ENCODE results near the gene SULT1A1. TPM values are rescaled to one million over a fixed set of nuclear protein-coding genes. Genes with fewer than 3 reads are reported as not detected.
"Not testable (repeated sequence)": the region's sequence is repeated elsewhere in the genome, so short reads cannot be mapped to it uniquely, and the experiment has no call there.

SULT1A1 gene
- total and polyA plus RNA-seq, 2 donors (not counting 1 experiment from before 2014, with no cell fraction given) = 4.2 to 7.1 TPM

- peaks cover 14% of the 10 kb centered on the region for H3K4me1 Mint-ChIP-seq
- 100% methylated on average over 2 of the region's 7 CpGs for WGBS (ENCODE audit: insufficient coverage)
- Histone ChIP-seq H3K4me1 (ENCODE audit: control insufficient read depth in 2 of 2, insufficient read depth in 2 of 2, low read length in 2 of 2) (peaks cover 3% of the 10 kb centered on the region in 2 donors), H3K79me2 (ENCODE audit: control insufficient read depth, insufficient read depth, low read length) (no peaks in the 10 kb centered on the region), H3K27me3 (replicated peaks in 1 of 4; ENCODE audit: control extremely low read depth in 1 of 4, control insufficient read depth in 3 of 4, insufficient read depth in 4 of 4, low read length in 3 of 4) (no peaks in the 10 kb centered on the region), H3K36me3 (replicated peaks in 1 of 2; ENCODE audit: control extremely low read depth in 1 of 2, control insufficient read depth in 1 of 2, extremely low read depth in 1 of 2, insufficient read depth in 2 of 2, low read length in 1 of 2) (no peaks in the 10 kb centered on the region), H3K9me3 (ENCODE audit: control extremely low read depth in 1 of 3, control insufficient read depth in 2 of 3, insufficient read depth in 1 of 3, low read length in 2 of 3) (no peaks in the 10 kb centered on the region), H3K4me2 (replicated peaks; ENCODE audit: low read depth, low read length, poor library complexity, severe bottlenecking) (no peak overlapping the region), H4K20me1 (ENCODE audit: control insufficient read depth, insufficient read depth, low read length, poor library complexity, severe bottlenecking) (no peaks in the 10 kb centered on the region), H3K9ac (ENCODE audit: low read length) (no peak overlapping the region), H3K27ac (ENCODE audit: low read length in 2 of 2) (no peak overlapping the region), H3K4me3 (ENCODE audit: control extremely low read depth in 1 of 5, extremely low read depth in 1 of 5, insufficient read depth in 1 of 5, low read depth in 2 of 5, low read length in 4 of 5) (no peak overlapping the region), H2AFZ (ENCODE audit: insufficient read depth, low read depth, low read length, poor library complexity, severe bottlenecking) (no peak overlapping the region)
- peak overlapping the region; percentile 64 for H3K4me3 Mint-ChIP-seq
- intact Hi-C loops (cut with micrococcal nuclease) = no loop called here
- H3K9me3 Mint-ChIP-seq (ENCODE audit: insufficient read depth) = no peaks in the 10 kb centered on the region
- H3K27ac Mint-ChIP-seq = peak overlapping the region; percentile 10
- ChIA-PET CTCF (no interaction called here), POLR2A (no interaction called here)
- DNase-seq (no peak), ATAC-seq (ENCODE audit: low read depth) (no peak)
- H3K27me3 Mint-ChIP-seq = peaks cover 7% of the 10 kb centered on the region
- TF ChIP-seq, protein P1, sequence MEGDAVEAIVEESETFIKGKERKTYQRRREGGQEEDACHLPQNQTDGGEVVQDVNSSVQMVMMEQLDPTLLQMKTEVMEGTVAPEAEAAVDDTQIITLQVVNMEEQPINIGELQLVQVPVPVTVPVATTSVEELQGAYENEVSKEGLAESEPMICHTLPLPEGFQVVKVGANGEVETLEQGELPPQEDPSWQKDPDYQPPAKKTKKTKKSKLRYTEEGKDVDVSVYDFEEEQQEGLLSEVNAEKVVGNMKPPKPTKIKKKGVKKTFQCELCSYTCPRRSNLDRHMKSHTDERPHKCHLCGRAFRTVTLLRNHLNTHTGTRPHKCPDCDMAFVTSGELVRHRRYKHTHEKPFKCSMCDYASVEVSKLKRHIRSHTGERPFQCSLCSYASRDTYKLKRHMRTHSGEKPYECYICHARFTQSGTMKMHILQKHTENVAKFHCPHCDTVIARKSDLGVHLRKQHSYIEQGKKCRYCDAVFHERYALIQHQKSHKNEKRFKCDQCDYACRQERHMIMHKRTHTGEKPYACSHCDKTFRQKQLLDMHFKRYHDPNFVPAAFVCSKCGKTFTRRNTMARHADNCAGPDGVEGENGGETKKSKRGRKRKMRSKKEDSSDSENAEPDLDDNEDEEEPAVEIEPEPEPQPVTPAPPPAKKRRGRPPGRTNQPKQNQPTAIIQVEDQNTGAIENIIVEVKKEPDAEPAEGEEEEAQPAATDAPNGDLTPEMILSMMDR (IDR thresholded peaks at IDR 0.05) = no peak
- TF ChIP-seq EZH2 (IDR thresholded peaks at IDR 0.05; ENCODE audit: borderline replicate concordance, insufficient read depth, low read depth, low read length, poor library complexity, severe bottlenecking) = no peak
Observed at GRCh38 chr16:28621481-28622155, 11.8 kb upstream of the SULT1A1 start.

GRCh38 chr16:28620316-28620715, 10.5 kb upstream of the SULT1A1 start:
- POLR2A ChIA-PET; H2AFZ ChIP-seq (ENCODE audit: insufficient read depth, low read depth, low read length, poor library complexity, severe bottlenecking): not testable (repeated sequence)

More at GRCh38 chr16:28620316-28620715, 10.5 kb upstream of the SULT1A1 start:
- H3K27me3 Mint-ChIP-seq; intact Hi-C loops (cut with micrococcal nuclease); ATAC-seq (ENCODE audit: low read depth); H3K36me3 ChIP-seq (replicated peaks in 1 of 2; ENCODE audit: control extremely low read depth in 1 of 2, control insufficient read depth in 1 of 2, extremely low read depth in 1 of 2, insufficient read depth in 2 of 2, low read length in 1 of 2); H3K4me3 ChIP-seq (ENCODE audit: control extremely low read depth in 1 of 5, extremely low read depth in 1 of 5, insufficient read depth in 1 of 5, low read depth in 2 of 5, low read length in 4 of 5); H3K79me2 ChIP-seq (ENCODE audit: control insufficient read depth, insufficient read depth, low read length); H3K9ac ChIP-seq (ENCODE audit: low read length); H3K4me1 ChIP-seq (ENCODE audit: control insufficient read depth in 2 of 2, insufficient read depth in 2 of 2, low read length in 2 of 2); H3K27me3 ChIP-seq (replicated peaks in 1 of 4; ENCODE audit: control extremely low read depth in 1 of 4, control insufficient read depth in 3 of 4, insufficient read depth in 4 of 4, low read length in 3 of 4); H3K27ac Mint-ChIP-seq; H3K27ac ChIP-seq (ENCODE audit: low read length in 2 of 2); H3K9me3 Mint-ChIP-seq (ENCODE audit: insufficient read depth); CTCF ChIA-PET; H3K4me2 ChIP-seq (replicated peaks; ENCODE audit: low read depth, low read length, poor library complexity, severe bottlenecking); H3K9me3 ChIP-seq (ENCODE audit: control extremely low read depth in 1 of 3, control insufficient read depth in 2 of 3, insufficient read depth in 1 of 3, low read length in 2 of 3); H3K4me3 Mint-ChIP-seq; DNase-seq; H4K20me1 ChIP-seq (ENCODE audit: control insufficient read depth, insufficient read depth, low read length, poor library complexity, severe bottlenecking): not testable (repeated sequence)
- no CpG with 5 or more reads among the region's 1 CpG for WGBS (ENCODE audit: insufficient coverage)
- peaks cover 14% of the 10 kb centered on the region for H3K4me1 Mint-ChIP-seq
